C4-2B (cell line): ENCODE measurements around the gene KRTAP12-1.

ENCODE experiments used
- CTCF ChIP-seq: fragments of 450-650 bp; conservative IDR thresholded peaks from 2 replicates; pipeline ENCODE4 v1.5.1; 2017; ENCODE audit warnings: mild to moderate bottlenecking
- ZFX ChIP-seq: fragments of 450-650 bp; IDR thresholded peaks from 2 replicates; pipeline ENCODE4 v1.6.1; 2017

- TF ChIP-seq CTCF (no peak), ZFX (no peak)
Measured at GRCh38 chr21:44701023-44701400, 19.0 kb upstream of the KRTAP12-1 start.
